NCI-H82 (cell line): ENCODE data around the gene CHID1.

ENCODE experiments used
- DNase-seq: peaks from one replicate; lab custom pipeline; 2025; lab: John Stamatoyannopoulos, UW

CHID1 gene

DNA sequence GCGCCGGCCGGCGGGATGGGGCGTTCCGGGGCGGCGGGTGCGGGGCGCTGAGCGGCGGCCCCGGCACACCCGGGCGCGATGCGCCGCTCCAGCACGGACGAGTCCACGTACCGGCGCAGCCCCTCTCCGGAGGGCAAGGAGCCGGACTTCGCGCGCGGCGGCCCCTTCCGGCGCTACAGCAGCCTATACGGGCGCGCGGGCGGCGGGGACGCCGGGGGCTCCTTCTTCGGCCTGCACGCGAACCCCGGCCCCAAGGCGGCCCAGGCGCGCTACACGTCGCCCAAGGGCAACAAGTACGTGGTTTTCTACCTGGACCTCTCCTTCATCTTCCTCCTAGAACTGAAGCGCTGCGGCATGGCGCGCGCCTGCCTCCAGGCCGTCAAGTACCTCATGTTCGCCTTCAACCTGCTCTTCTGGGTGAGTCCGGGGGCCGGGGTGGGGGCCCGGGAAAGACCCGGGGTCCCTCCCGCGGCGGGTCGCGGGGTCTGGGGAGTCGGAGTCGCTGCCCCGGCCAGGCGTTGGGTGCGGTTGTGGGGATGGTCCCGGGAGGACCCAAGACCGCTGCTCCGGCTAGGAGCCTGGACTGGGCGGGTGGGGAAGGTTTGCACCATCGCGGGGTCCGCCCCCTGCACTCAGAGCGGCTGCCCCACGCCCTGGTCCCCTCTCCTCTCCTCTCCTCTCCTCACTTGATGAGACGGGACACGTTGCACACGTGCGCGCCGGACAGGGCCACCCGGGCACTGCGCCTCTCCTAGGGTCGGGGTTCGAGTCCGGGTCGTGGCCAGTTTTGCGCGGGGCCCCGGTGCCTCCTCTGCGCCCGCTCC, 60.4 kb downstream of the CHID1 start:
- DNase-seq, result peak; percentile 42

DNA sequence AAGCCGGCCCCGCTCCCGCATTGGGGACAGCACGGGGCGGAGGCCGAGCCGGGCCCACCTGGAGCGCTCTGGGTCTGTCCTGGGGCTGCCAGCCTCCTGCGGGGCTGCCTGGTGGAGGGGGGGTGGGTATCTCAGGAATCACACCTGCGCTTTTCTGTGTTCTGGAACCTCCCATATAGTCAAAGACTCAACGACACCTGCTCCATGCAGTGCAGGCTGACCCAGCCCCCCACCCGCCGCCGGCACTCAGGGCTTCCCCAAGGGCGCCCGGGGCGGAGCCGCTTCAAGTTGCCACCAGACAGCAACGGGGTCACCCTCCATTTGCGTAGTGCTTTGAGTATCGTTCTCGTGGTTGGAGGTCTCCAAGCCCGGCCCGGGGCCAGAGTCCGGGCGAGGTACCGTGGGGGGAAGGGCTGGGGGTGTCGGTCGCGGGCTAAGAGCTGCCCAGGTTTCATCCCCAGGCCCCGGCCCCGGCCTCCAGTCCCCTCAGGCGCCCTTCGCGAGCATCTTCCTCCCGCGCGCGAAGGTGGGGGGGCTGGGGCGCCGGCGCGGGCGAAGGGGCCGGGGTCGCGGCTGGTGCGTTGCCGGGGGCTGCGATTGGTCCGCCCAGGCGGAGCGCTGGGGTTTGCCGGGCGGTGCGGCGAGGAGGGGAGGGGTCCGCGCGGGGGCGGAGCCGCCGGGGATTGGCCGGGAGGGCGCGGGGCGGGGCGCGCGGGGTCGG, 61.3 kb downstream of the CHID1 start:
- peak; percentile 70 for DNase-seq

DNA sequence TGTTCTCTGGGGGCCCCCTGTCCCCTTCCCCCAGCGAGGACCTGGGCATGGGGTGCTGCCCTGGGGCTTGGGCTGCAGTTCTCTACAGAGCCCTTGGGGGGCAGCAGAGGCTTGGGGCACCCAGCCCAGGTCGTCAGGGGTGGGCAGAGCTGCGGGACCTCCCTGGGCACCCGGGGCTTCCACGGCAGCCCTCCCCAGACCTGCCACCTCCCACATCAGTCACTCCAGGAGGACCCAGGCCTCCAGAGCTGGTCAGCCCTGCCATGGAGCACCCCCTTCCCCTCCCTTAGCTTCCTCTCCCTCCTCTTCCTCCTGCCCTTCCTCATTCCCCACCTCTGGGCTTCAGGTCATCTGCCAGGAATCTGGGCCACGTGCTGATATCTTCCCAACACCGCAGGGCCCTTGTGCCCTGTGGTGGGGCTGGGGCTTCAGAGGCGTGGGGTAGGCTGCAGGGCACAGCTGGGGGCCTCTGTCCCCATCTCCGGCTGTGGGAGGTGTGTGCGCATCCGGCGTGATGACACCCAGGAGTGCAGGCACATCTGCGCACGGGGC, 62.2 kb downstream of the CHID1 start:
- DNase-seq, result peak; percentile 65

DNA sequence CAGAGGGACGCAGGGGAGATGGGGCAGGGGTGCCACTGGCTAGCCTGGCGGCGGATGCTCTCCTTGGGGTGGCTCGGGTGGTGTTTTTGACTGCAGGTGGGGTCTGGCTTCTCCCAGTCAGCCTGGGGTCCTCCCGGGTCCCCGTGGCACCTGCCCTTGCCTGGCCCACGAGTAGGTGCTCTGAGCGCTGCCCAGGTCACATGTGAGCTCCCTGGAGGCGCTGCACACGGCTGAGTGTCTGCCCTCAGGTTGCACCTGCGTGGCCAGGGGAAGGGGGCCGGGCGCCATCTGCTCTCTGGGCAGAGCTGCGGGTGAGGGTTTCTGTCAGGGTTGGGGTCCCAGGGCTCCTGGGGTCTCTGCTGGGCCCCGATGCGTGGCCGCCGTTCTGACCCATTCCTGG, 62.7 kb downstream of the CHID1 start:
- no peak for DNase-seq

DNA sequence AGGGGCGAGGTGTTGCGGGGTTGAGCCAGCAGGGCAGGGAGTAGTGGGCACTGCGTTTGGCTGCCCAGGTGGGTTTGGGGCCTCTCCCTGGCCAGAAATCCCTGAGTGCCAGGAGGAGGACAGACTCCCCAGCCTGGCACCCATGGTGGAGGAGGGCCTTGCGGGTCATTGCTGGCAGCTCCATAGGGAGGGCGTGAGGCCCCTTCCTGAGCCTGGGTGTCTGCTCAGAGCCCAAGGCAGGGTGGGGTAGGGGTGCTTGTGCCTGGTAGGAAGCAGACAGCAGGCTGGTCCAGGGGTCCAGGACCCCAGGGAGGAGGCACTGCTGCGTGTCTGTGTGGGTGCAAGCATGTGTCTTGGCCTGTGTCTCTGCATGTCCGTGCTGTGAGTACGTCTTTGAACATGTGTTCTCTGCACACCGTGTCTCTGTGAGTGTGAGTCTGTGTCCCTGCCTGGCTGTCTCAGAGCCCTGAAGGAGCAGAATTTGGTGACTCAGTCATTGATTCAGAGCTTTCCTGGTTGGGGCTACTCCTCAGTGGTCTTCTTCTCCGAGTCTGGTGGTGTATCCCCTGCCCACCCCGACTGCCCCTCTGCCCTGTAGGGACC, 64.0 kb downstream of the CHID1 start:
- DNase-seq, result no peak

DNA sequence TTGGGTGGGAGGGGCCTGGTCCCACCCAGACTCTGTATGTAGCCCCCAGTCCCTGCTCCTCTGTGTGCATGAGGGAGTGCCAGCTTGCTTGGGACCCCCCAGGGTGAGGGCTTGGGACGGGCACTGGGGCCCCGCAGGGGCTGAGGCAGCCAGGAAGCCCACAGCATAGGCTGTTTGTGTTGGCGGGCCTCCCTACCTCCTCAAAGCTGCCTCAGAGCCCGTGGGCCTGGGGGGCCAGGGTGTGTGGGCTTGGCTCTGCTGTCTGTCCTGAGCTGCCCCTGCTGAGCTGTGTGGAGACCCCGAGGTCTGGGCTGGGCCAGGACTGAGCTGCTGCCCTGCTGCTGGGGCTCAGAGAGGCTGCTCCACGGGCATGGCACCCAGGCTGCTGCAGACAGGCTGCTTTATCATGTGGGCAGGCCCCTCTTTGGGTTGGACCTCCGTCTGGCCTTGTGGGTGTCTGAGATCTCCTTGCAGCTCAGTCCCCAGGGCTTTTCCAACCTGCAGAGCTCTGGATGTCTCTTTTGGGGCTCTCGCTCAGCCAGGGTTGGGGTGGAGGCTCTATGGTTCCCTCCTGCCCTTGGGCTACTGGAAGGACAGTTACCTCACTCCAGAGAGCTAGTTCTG, 64.6 kb downstream of the CHID1 start:
- DNase-seq, result no peak

DNA sequence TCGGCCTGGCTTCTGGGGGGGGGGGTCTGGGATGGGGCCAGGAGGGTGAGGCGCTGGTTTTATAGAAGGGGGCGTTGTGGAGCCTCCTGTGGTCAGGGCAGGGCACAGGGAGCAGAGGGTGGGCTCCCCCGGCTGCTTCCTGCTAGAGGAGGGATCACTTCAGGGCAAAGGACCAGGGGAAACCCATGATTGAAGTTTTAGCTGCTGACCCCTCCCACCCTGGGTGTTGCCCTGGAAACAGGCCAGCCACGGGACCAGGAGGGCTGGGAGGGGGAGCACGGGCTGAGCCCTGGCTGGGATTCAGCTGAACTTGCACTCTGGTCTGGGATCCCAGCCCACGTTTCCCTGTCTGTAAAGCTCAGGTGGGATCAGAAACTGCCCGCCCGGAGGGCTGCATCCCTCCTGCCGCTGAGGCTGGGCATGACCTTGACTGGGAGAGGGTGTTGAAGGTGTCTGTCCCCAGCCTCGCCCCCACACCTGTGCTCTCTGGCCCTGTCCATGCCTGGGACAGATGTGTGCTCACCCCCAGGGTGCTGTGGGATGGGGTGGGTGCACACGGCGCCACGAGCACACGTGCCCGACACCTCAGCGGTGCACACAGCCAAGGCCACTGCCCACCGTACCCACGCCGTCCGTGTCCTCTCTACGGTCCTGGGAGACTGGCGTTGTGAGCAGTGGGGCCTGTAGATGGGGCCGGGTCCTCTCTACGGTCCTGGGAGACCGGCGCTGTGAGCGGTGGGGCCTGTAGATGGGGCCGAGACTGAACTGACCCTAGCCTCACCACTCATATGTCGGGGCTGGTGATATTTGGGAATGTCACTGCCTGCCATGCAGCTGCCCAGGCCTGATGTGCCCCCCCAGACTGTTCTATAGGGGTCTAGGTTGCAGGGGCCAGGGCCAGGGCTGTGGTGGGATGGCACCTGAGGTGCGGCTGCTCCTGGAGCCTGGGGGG, 65.6 kb downstream of the CHID1 start:
- peak; percentile 28 for DNase-seq

DNA sequence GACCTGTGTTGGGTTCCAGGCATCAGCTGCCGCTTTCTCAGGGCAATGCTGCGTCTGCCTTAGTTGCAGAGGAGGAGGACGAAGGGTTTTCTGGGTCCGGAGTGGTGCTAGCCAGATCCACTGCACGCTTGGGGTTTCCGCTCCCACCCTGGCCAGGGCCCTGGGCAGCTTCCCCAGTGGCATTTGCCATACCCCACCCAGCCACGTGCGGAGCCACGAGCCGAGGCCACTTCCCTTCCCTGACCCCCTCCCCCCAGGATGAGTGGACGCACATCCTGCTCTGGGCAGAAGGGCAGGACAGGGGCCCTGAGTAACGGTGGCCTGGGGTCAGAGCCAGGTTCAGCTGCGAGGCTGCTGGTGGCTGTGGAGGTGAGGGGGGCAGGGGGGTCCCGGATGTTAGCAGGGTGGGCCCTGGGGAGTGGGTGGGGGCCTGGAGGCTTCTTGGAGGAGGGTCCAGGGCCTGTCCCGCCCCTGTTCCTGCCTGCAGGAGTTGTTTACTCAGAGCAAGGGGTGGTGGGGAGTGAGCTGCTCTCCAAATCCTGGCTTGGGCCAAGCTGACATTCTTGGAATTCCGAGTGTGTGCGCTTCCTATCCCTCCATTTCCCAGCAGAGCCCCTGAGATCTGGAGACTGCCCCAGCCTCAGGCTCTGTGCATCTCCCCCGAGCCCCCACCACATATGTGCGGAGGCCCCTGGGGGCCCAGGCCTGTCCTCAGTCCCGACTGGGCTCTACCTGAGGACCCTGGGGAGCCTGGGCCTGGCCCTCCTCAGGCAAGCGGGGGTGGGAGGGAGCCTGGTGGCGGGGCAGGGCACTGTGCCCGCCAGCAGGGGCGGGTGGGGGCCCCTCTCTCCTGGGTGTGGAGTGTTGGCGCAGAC, 66.6 kb downstream of the CHID1 start:
- no peak for DNase-seq

DNA sequence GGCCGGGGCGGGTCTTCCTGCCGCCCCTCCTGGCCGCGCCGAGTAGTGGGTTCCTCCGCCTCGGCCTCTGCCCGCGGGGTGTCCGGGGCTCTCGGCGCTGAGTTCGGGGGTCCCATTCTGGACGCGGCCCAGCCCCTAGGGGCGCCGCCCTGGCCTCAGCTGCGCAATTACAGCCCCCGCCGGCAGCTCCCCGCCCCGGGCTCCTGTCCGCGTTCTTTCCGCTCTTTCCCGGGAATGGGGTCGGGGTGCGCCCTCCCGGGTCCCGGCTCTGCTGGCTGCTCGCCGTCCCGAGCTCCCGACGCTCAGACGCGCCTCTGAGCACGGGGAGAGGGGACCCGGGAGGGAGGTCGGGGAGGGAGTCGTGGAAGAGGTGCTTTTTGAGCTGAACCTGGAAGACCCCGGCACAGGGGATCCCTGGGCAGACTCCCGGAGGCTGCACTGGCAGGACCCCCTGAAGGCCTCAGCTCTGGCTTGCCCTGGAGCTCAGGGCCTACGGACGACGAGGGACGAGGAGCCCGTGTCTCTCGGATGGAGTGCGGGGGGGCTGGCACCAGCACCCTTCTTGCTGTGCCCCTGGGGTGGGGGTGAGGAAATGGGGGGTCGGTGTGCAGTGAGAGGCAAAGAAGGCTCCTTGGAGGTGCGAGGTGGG, 67.4 kb downstream of the CHID1 start:
- no peak for DNase-seq

DNA sequence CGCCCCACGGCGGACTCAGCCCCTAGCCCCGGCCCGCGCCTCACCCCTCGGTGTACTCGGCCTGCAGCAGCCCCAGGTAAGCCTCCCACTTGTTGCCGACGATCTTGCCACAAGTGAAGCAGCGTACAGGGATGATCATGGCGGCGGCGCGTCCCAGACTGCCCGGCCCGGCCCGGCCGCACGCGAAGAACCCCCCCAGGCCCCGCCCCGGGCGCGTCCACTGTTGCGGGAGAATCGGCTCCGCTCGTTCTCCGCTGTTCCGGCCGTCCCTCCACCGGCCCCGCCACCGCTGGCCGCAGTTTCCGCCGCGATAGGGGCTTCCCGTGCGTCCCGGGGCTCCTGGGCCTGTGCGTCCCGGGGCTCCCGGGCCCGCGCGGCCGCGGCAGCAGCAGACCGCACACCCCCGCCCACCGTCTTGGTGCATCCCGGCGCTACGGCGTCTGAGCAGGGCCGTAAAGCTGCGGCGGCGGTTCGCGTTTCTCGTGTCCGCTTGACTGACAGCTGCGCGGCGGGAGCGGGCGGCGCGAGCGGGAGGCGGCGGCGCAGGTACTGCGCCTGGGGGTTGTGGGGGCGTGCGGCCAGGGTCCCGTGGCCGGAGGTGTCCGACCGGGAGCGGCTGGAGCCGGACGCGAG, 68.1 kb downstream of the CHID1 start, which contains the start of the genes POLR2L and TSPAN4:
POLR2L (minus strand) TSS at position 160 of the 633 bp plus-strand sequence; CDS start at position 139, 21 bp downstream.
TSPAN4 (plus strand) TSS at position 483 of the 633 bp plus-strand sequence. CDS start 7,453 bp downstream, outside the sequence.
- peak; percentile 90 for DNase-seq

DNA sequence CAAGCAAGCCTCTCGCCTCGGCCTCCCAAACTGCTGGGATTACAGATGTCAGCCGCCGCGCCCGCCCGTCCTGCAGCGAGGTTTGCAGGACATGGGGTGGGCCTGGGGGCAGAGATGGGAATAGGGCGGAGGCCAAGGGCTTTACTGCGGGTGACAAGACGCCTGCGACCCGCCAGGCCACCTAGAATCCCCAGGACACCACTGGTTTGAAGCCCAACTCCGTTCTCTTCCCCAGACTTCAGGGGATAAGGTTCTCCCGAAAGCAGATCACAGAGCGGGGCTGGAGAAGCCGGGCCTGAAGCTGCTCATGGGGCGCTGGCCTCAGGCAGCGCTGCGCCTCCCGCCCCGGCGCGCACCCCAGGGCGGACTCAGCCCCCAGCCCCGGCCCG, 68.6 kb downstream of the CHID1 start:
- DNase-seq, result no peak

DNA sequence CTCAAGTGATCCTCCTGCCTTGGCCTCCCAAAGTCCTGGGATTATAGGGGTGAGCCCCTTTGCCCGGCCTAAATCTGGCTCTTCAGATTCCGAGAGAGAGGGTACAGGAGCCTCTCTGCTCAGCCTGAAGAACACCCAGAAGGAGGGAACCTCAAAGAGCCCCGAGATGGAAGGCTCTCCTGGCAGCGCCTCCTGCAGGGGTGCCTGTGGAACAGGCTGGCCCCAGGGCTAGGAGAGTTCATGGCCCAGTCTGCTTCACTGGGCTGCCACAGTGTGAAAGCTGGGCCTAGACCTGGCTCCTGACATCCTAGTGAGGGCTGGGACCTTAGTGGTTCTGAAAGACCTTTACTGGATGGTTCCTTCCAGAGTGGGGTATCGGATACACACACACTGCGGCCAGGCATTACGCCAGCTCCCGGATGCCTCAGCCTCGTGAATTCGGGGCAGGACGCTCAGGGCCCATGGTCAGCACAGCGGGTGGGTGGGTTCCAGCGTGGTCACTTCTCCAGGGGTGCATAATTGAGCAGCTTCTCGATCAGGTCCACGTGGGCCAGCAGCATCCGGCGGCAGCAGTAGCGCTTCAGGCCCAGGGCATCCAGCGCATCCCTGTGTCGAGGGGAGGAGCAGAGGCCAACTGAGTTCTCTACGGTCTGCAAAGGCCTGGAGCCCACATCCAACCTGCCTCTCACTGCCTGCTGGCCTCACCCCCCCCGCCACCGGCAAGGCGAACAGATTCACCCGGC, 70.6 kb downstream of the CHID1 start:
- no peak for DNase-seq

DNA sequence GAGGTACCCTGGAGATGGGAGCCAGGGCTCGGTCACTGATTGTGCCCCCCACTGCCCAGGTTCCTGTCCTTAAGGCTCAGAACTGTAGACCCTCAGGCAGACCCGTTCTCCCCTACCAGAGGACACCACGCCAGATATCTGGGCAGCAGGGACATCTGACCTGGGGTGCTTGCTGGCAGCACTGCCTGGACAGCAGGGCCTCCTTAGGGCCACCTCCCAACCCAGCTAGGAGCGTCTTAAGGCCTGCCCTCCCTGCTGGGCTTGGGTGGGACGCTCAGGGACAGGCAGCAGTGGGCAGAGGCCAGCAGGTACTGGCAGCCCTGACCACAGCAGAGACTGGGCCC, 71.4 kb downstream of the CHID1 start:
- DNase-seq, result no peak

DNA sequence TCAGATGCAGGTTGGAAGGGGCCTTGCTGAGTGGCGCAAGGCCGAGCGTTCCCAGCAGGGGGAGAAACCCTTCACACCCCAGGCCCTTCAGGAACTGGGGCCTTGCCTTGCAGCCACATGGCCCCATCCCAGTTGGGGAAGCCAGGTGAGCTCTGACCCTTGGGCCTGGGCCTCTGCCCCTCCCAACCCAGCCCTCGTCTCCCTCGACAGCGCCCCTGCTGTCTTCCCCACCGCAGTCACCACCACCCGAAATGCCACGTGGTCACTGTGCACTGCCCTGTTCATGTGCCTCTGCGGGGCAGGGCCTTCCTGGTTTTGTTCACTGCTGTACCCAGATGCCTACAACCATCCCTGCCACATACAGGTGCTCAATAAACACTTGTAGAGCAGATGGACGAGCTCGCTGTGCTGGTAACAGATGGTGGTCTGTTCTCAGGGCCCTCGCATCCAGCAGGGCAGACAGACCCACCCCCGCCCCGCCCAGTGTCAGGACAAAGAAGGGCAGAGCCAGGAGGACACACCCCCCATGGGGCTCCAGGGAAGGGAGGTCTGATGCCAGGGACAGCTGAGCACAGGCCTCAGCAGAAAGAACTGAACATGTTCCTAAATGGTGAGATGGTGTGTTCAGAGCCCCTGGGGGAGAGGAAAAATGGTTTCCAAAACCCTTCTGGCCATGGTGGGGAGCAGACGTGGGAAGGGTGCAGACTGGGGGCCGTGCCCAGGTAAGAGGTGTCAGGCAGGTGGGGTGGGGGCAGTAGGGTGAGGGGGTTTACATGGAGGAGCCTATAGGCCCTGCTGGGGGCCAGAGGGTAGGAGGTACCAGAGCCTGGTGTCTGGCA, 72.0 kb downstream of the CHID1 start:
- DNase-seq, result peak; percentile 81

DNA sequence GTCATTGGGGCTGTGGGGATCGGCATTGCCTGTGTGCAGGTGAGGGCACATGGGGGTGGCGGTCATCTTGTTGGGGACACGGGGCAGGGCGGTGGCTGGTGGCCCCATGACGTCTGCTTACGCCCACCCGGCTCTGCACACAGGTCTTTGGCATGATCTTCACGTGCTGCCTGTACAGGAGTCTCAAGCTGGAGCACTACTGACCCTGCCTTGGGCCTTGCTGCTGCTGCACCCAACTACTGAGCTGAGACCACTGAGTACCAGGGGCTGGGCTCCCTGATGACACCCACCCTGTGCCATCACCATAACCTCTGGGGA, 72.7 kb downstream of the CHID1 start:
- no peak for DNase-seq

DNA sequence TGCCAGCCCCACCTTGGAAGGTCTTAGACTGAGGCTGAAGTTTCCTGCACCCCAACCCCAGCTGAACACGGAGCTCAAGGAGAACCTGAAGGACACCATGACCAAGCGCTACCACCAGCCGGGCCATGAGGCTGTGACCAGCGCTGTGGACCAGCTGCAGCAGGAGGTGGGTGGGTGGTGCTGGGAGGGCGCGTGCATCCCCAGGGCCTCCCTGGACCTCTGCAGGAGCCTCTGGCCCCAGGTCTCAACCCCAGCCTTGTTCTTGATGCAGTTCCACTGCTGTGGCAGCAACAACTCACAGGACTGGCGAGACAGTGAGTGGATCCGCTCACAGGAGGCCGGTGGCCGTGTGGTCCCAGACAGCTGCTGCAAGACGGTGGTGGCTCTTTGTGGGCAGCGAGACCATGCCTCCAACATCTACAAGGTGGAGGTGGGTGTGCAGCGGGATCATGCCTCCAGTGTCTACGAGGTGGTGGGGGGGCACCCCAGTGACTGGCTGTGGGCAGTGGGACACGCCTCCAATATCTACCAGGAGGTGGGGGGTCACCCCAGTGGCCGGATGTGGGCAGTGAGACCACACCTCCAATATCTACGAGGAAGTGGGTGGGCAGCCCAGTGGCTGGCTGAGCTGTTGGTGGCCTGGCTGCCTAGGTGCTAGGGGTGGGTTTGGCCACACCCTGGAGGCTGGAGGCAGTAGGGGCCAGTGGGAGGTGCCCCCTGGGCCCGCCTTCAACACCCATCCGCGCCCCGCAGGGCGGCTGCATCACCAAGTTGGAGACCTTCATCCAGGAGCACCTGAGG, 73.2 kb downstream of the CHID1 start:
- no peak for DNase-seq

DNA sequence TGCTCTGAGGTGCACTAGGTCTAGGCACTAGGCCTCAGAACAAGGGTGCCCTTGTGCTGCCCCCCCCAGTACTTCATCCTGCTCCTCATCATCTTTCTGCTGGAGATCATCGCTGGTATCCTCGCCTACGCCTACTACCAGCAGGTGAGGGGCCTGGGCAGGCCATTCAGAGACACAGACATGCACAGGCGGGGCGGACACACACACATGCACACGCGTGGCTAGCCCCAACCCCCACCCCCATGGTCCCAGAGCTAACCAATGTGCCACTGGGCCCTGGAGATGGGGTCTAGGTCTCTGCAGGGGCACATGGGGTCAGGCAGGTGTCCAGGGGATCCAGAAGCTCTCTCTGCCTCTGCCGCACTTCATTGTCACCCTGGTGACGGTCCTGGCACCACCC, 73.9 kb downstream of the CHID1 start:
- no peak for DNase-seq
